GM10248 (cell line): ENCODE measurements around the gene PTPN1.

ENCODE experiments used
- CTCF ChIA-PET: fragments of 300-600 bp; sonication (Branson Sonifier 250); formaldehyde crosslinking; extraction: SDS; loops from one replicate; lab custom pipeline; 2021; ENCODE audit warnings: antibody characterized with exemption; lab: Yijun Ruan, JAX
- POLR2A ChIA-PET: fragments of 350-650 bp; sonication (Branson Sonifier 250); formaldehyde crosslinking; extraction: SDS; loops from one replicate; lab custom pipeline; 2020; ENCODE audit warnings: antibody characterized with exemption; lab: Yijun Ruan, JAX
- DNase-seq: peaks from one replicate; pipeline ENCODE4 v3.0.0; 2012; ENCODE audit errors: extremely low spot score
- CTCF ChIP-seq: IDR thresholded peaks from 2 replicates; pipeline ENCODE4 v1.5.1; 2012; ENCODE audit warnings: mild to moderate bottlenecking, low read depth; ENCODE audit errors: extremely low read depth, missing control alignments, control extremely low read depth

PTPN1 gene

GRCh38 chr20:50545126-50545525, 34.9 kb downstream of the PTPN1 start:
- no peak for TF ChIP-seq CTCF
- POLR2A ChIA-PET, result interaction anchor here (1.2 kb wide), 1 partner anchor 10 kb away, joined by 6 read pairs; no protein-coding TSS in a partner anchor
- DNase-seq, result no peak
- CTCF ChIA-PET, result interaction anchor here (1.5 to 2.9 kb wide), 4 partner anchors 11 to 32 kb away, joined by 4 to 12 read pairs (median 6); no protein-coding TSS in a partner anchor

GRCh38 chr20:50546729-50547314, 36.6 kb downstream of the PTPN1 start:
- ChIA-PET CTCF (interaction anchor here (1.1 to 2.1 kb wide), 4 partner anchors 11 to 22 kb away, joined by 4 to 7 read pairs (median 4); no protein-coding TSS in a partner anchor), POLR2A (no interaction called here)
- no peak for TF ChIP-seq CTCF
- DNase-seq, result peak; percentile 42

- TF ChIP-seq CTCF, result no peak
- ChIA-PET POLR2A (interaction anchor here (1.4 kb wide), 1 partner anchor 21 kb away, joined by 4 read pairs; no protein-coding TSS in a partner anchor), CTCF (interaction anchor here (1.6 to 2.1 kb wide), 5 partner anchors 13 to 59 kb away, joined by 3 to 7 read pairs (median 4); no protein-coding TSS in a partner anchor)
- no peak for DNase-seq
These were observed 37.8 kb downstream of the PTPN1 start for GRCh38 chr20:50547964-50548363.

GRCh38 chr20:50548396-50548795, 38.2 kb downstream of the PTPN1 start:
- no peak for DNase-seq
- no peak for TF ChIP-seq CTCF
- CTCF ChIA-PET, result interaction anchor here (0.9 to 2.1 kb wide), 11 partner anchors 8 to 83 kb away, joined by 3 to 7 read pairs (median 4); no protein-coding TSS in a partner anchor
- POLR2A ChIA-PET, result interaction anchor here (1.4 kb wide), 1 partner anchor 22 kb away, joined by 4 read pairs; no protein-coding TSS in a partner anchor

GRCh38 chr20:50550531-50550930, 40.3 kb downstream of the PTPN1 start:
- CTCF ChIA-PET, result interaction anchor here (0.9 to 2.6 kb wide), 9 partner anchors 9 to 76 kb away, joined by 3 to 9 read pairs (median 3); no protein-coding TSS in a partner anchor
- TF ChIP-seq CTCF, result no peak
- POLR2A ChIA-PET, result no interaction called here
- DNase-seq, result no peak

- no peak for DNase-seq
- no peak for TF ChIP-seq CTCF
- ChIA-PET POLR2A (no interaction called here), CTCF (interaction anchor here (1.0 to 2.6 kb wide), 8 partner anchors 10 to 76 kb away, joined by 3 to 9 read pairs (median 4); no protein-coding TSS in a partner anchor)
These were observed 41.1 kb downstream of the PTPN1 start for GRCh38 chr20:50551288-50551687.
